GM23338 (cell line): ENCODE measurements around the gene PRKCD. TPM values are rescaled to one million over a fixed set of nuclear protein-coding genes. Genes with fewer than 3 reads are reported as not detected.

Experiments used
- ATAC-seq: fragments of 200-7000 bp; cut with Tn5 transposase; 3 replicates; pipeline ENCODE4 v1.9.1; 2020
- DNase-seq: peaks from one replicate; pipeline ENCODE4 v3.0.0-alpha.2; 2015; ENCODE audit warnings: low spot score
- H2AFZ ChIP-seq: fragments of 200-600 bp; sonication (generic); 2 replicates; pipeline ENCODE4 v1.8.0; 2016; ENCODE audit warnings: antibody characterized with exemption, mild to moderate bottlenecking, moderate library complexity
- H3F3A ChIP-seq: fragments of 200-600 bp; sonication (generic); replicated peaks from 2 replicates; pipeline ENCODE4 v1.8.0; 2017; ENCODE audit warnings: antibody characterized with exemption, mixed run types, low read depth
- H3K27ac ChIP-seq: fragments of 200-600 bp; sonication (generic); 2 replicates; pipeline ENCODE4 v1.6.1; 2016; ENCODE audit warnings: low read depth
- H3K27me3 ChIP-seq: fragments of 200-600 bp; sonication (generic); 2 replicates; pipeline ENCODE4 v1.8.0; 2016; ENCODE audit warnings: mild to moderate bottlenecking, mixed run types, moderate library complexity; ENCODE audit not compliant: insufficient read depth
- H3K36me3 ChIP-seq: fragments of 200-600 bp; sonication (generic); 2 replicates; pipeline ENCODE4 v1.8.0; 2016; ENCODE audit warnings: mild to moderate bottlenecking; ENCODE audit not compliant: insufficient read depth
- H3K4me1 ChIP-seq: fragments of 200-600 bp; sonication (generic); 2 replicates; pipeline ENCODE4 v1.8.0; 2016; ENCODE audit warnings: mild to moderate bottlenecking, moderate library complexity; ENCODE audit not compliant: insufficient read depth
- H3K4me2 ChIP-seq: fragments of 200-600 bp; sonication (generic); 2 replicates; pipeline ENCODE4 v1.7.1; 2017; ENCODE audit warnings: mixed run types
- H3K4me3 ChIP-seq: fragments of 200-600 bp; sonication (generic); 2 replicates; pipeline ENCODE4 v1.6.1; 2016; ENCODE audit warnings: mixed run types
- H3K79me2 ChIP-seq: fragments of 200-600 bp; sonication (generic); replicated peaks from 2 replicates; pipeline ENCODE4 v1.8.0; 2017; ENCODE audit warnings: mild to moderate bottlenecking; ENCODE audit not compliant: insufficient read depth
- H3K9me2 ChIP-seq: fragments of 200-600 bp; sonication (generic); 2 replicates; pipeline ENCODE4 v1.8.0; 2017; ENCODE audit not compliant: insufficient read depth
- H4K20me1 ChIP-seq: fragments of 200-600 bp; sonication (generic); replicated peaks from 2 replicates; pipeline ENCODE4 v1.8.0; 2017; ENCODE audit warnings: mild to moderate bottlenecking; ENCODE audit not compliant: insufficient read depth
- H3K27ac Mint-ChIP-seq: 2 replicates; pipeline ENCODE4 v1.8.0; 2020; ENCODE audit warnings: inconsistent platforms, mild to moderate bottlenecking, moderate library complexity, mixed read lengths
- H3K27me3 Mint-ChIP-seq: 3 replicates; pipeline ENCODE4 v1.8.0; 2022; ENCODE audit warnings: low read depth, mild to moderate bottlenecking, moderate library complexity, mixed read lengths, inconsistent platforms; ENCODE audit not compliant: insufficient read depth, poor library complexity
- H3K36me3 Mint-ChIP-seq: 3 replicates; pipeline ENCODE4 v1.8.0; 2021; ENCODE audit warnings: low read depth, mild to moderate bottlenecking, inconsistent platforms, moderate library complexity, mixed read lengths
- H3K4me1 Mint-ChIP-seq: 3 replicates; pipeline ENCODE4 v1.8.0; 2020; ENCODE audit warnings: mild to moderate bottlenecking, inconsistent platforms, mixed read lengths
- H3K4me3 Mint-ChIP-seq: 3 replicates; pipeline ENCODE4 v1.8.0; 2021; ENCODE audit warnings: moderate library complexity, mild to moderate bottlenecking, inconsistent platforms, mixed read lengths
- H3K9me3 Mint-ChIP-seq: 3 replicates; pipeline ENCODE4 v1.8.0; 2020; ENCODE audit warnings: moderate library complexity, mild to moderate bottlenecking, inconsistent platforms, mixed read lengths
- CREB1 ChIP-seq: fragments of 250-450 bp; sonication (Bioruptor Pico); IDR thresholded peaks from 2 replicates; pipeline ENCODE4 v1.5.0; 2020; ENCODE audit warnings: low read depth, mild to moderate bottlenecking, moderate library complexity
- EZH2 ChIP-seq: fragments of 200-600 bp; sonication (generic); IDR thresholded peaks from one replicate; pipeline ENCODE4 v1.8.0; 2017; ENCODE audit warnings: antibody characterized with exemption, mild to moderate bottlenecking, low read depth; ENCODE audit not compliant: unreplicated experiment
- NANOG ChIP-seq: IDR thresholded peaks from 2 replicates; pipeline ENCODE4 v1.6.1; 2016; ENCODE audit warnings: antibody characterized with exemption, borderline replicate concordance
- POLR2AphosphoS5 ChIP-seq: IDR thresholded peaks from 2 replicates; pipeline ENCODE4 v1.6.1; 2016; ENCODE audit warnings: antibody characterized with exemption, low read depth
- REST ChIP-seq: IDR thresholded peaks from one replicate; pipeline ENCODE4 v1.6.1; 2018; ENCODE audit warnings: antibody characterized with exemption; ENCODE audit not compliant: unreplicated experiment
- STAT1 ChIP-seq: IDR thresholded peaks from one replicate; pipeline ENCODE4 v1.6.1; 2016; ENCODE audit warnings: antibody characterized with exemption; ENCODE audit not compliant: unreplicated experiment
- ZNF331 ChIP-seq: fragments of 250-450 bp; sonication (Bioruptor Pico); IDR thresholded peaks from 2 replicates; pipeline ENCODE4 v1.5.0; 2020; ENCODE audit warnings: low read depth, mild to moderate bottlenecking, moderate library complexity
- polyA plus RNA-seq: library from polyadenylated mRNA; unstranded; fragments of >200 nt; fragmentation: Nextera tagmentation; extraction: Ambion mirVana; gene quantifications from 2 replicates; pipeline ENCODE4 v1.2.1, GENCODE V29; 2016
- total RNA-seq: library from RNA; depleted of rRNA; stranded (reverse); fragments of >200 nt; shearing (Covaris generic); gene quantifications from 2 replicates; pipeline ENCODE4 v1.2.3, GENCODE V29; 2014
- TF ChIP-seq, protein P1 (sequence below): IDR thresholded peaks from 2 replicates; pipeline ENCODE4 v1.6.1; 2016; ENCODE audit warnings: antibody characterized with exemption
- TF ChIP-seq, protein P2 (sequence below): fragments of 250-450 bp; sonication (Bioruptor Pico); IDR thresholded peaks from 2 replicates; pipeline ENCODE4 v1.5.0; 2020; ENCODE audit warnings: mild to moderate bottlenecking, moderate library complexity

Gene PRKCD
- total and polyA plus RNA-seq, 2 experiments from 2014 or later, result 11.3 to 11.8 TPM

- TF ChIP-seq, protein P1, sequence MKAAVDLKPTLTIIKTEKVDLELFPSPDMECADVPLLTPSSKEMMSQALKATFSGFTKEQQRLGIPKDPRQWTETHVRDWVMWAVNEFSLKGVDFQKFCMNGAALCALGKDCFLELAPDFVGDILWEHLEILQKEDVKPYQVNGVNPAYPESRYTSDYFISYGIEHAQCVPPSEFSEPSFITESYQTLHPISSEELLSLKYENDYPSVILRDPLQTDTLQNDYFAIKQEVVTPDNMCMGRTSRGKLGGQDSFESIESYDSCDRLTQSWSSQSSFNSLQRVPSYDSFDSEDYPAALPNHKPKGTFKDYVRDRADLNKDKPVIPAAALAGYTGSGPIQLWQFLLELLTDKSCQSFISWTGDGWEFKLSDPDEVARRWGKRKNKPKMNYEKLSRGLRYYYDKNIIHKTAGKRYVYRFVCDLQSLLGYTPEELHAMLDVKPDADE, result no peak
- TF ChIP-seq NANOG (no peak), REST (no peak), STAT1 (no peak), ZNF331 (CRISPR knock-in tag) (no peak)
Measured at GRCh38 chr3:53221827-53222182, 60.8 kb downstream of the PRKCD start (continued).

- Histone ChIP-seq H3K27me3 (no peaks in the 10 kb centered on the region), H3K36me3 (peaks cover 24% of the 10 kb centered on the region), H2AFZ (no peak overlapping the region), H3K79me2 (no peaks in the 10 kb centered on the region), H3F3A (peaks cover 63% of the 10 kb centered on the region), H3K4me1 (no peaks in the 10 kb centered on the region), H3K27ac (peak overlapping the region; percentile 88), H3K4me2 (no peak overlapping the region), H4K20me1 (peaks cover 24% of the 10 kb centered on the region), H3K9me2 (no peaks in the 10 kb centered on the region), H3K4me3 (no peak overlapping the region)
- DNase-seq, result peak; percentile 34
- Mint-ChIP-seq H3K4me1 (peaks cover 10% of the 10 kb centered on the region), H3K36me3 (peaks cover 59% of the 10 kb centered on the region), H3K27me3 (peaks cover 55% of the 10 kb centered on the region), H3K27ac (peak overlapping the region; percentile 28), H3K9me3 (0 out of 3 replicates have a peak, but pooled peaks cover 3% of the 10 kb centered on the region), H3K4me3 (no peak overlapping the region)
- peak; percentile 13 for ATAC-seq
- TF ChIP-seq NANOG, result no peak
- no peak for TF ChIP-seq ZNF331 (CRISPR knock-in tag)
- TF ChIP-seq, protein P2, sequence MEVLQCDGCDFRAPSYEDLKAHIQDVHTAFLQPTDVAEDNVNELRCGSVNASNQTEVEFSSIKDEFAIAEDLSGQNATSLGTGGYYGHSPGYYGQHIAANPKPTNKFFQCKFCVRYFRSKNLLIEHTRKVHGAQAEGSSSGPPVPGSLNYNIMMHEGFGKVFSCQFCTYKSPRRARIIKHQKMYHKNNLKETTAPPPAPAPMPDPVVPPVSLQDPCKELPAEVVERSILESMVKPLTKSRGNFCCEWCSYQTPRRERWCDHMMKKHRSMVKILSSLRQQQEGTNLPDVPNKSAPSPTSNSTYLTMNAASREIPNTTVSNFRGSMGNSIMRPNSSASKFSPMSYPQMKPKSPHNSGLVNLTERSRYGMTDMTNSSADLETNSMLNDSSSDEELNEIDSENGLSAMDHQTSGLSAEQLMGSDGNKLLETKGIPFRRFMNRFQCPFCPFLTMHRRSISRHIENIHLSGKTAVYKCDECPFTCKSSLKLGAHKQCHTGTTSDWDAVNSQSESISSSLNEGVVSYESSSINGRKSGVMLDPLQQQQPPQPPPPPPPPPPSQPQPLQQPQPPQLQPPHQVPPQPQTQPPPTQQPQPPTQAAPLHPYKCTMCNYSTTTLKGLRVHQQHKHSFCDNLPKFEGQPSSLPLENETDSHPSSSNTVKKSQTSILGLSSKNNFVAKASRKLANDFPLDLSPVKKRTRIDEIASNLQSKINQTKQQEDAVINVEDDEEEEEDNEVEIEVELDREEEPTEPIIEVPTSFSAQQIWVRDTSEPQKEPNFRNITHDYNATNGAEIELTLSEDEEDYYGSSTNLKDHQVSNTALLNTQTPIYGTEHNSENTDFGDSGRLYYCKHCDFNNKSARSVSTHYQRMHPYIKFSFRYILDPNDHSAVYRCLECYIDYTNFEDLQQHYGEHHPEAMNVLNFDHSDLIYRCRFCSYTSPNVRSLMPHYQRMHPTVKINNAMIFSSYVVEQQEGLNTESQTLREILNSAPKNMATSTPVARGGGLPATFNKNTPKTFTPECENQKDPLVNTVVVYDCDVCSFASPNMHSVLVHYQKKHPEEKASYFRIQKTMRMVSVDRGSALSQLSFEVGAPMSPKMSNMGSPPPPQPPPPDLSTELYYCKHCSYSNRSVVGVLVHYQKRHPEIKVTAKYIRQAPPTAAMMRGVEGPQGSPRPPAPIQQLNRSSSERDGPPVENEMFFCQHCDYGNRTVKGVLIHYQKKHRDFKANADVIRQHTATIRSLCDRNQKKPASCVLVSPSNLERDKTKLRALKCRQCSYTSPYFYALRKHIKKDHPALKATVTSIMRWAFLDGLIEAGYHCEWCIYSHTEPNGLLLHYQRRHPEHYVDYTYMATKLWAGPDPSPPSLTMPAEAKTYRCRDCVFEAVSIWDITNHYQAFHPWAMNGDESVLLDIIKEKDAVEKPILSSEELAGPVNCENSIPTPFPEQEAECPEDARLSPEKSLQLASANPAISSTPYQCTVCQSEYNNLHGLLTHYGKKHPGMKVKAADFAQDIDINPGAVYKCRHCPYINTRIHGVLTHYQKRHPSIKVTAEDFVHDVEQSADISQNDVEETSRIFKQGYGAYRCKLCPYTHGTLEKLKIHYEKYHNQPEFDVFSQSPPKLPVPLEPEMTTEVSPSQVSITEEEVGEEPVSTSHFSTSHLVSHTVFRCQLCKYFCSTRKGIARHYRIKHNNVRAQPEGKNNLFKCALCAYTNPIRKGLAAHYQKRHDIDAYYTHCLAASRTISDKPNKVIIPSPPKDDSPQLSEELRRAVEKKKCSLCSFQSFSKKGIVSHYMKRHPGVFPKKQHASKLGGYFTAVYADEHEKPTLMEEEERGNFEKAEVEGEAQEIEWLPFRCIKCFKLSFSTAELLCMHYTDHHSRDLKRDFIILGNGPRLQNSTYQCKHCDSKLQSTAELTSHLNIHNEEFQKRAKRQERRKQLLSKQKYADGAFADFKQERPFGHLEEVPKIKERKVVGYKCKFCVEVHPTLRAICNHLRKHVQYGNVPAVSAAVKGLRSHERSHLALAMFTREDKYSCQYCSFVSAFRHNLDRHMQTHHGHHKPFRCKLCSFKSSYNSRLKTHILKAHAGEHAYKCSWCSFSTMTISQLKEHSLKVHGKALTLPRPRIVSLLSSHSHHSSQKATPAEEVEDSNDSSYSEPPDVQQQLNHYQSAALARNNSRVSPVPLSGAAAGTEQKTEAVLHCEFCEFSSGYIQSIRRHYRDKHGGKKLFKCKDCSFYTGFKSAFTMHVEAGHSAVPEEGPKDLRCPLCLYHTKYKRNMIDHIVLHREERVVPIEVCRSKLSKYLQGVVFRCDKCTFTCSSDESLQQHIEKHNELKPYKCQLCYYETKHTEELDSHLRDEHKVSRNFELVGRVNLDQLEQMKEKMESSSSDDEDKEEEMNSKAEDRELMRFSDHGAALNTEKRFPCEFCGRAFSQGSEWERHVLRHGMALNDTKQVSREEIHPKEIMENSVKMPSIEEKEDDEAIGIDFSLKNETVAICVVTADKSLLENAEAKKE (CRISPR knock-in tag), result no peak
- no peak for TF ChIP-seq EZH2
- TF ChIP-seq CREB1 (CRISPR knock-in tag), result no peak
- peak; percentile 75 for TF ChIP-seq POLR2AphosphoS5
Measured at GRCh38 chr3:53222183-53222901, 61.3 kb downstream of the PRKCD start.
